HG03432 (cell line): ENCODE measurements around the gene HES6.

Experiments used
- ATAC-seq: cut with Tn5 transposase; IDR thresholded peaks from one replicate; pipeline ENCODE4 v1.9.1; 2021; ENCODE audit warnings: mild to moderate bottlenecking, moderate library complexity; ENCODE audit not compliant: unreplicated experiment

The HES6 gene

GRCh38 chr2:238239863-238240756, at the start of gene HES6:
Gene HES6 (minus strand): TSS chr2:238240038. CDS start chr2:238239905, 133 bp downstream.
- peak; percentile 91 for ATAC-seq

- ATAC-seq, result no peak
These were observed 49.7 kb upstream of the HES6 start for GRCh38 chr2:238289574-238289973.

- peak; percentile 92 for ATAC-seq
These were observed 49.1 kb upstream of the HES6 start for GRCh38 chr2:238288650-238289573.

GRCh38 chr2:238287737-238288649, 48.2 kb upstream of the HES6 start, which contains the start of gene PER2:
Gene PER2 (minus strand): TSS chr2:238288610. CDS start chr2:238277936, 10,674 bp downstream.
- peak; percentile 45 for ATAC-seq

GRCh38 chr2:238286987-238287736, 47.3 kb upstream of the HES6 start:
- no peak for ATAC-seq

GRCh38 chr2:238286551-238286950, 46.7 kb upstream of the HES6 start:
- no peak for ATAC-seq

GRCh38 chr2:238286095-238286494, 46.3 kb upstream of the HES6 start:
- ATAC-seq, result no peak

GRCh38 chr2:238285653-238286082, 45.8 kb upstream of the HES6 start:
- no peak for ATAC-seq

- no peak for ATAC-seq
These were observed 45.1 kb upstream of the HES6 start for GRCh38 chr2:238284802-238285515.

- no peak for ATAC-seq
These were observed 43.3 kb upstream of the HES6 start for GRCh38 chr2:238282861-238283738.

- ATAC-seq, result no peak
These were observed 42.1 kb upstream of the HES6 start for GRCh38 chr2:238281826-238282480.

- no peak for ATAC-seq
These were observed 40.4 kb upstream of the HES6 start for GRCh38 chr2:238280083-238280825.

GRCh38 chr2:238279324-238279682, 39.5 kb upstream of the HES6 start:
- ATAC-seq, result no peak

GRCh38 chr2:238278626-238279323, 38.9 kb upstream of the HES6 start:
- no peak for ATAC-seq

GRCh38 chr2:238277695-238278094, 37.9 kb upstream of the HES6 start:
- no peak for ATAC-seq

GRCh38 chr2:238274152-238274865, 34.5 kb upstream of the HES6 start:
- ATAC-seq, result no peak
